ENCODE results near the gene LBP. TPM values are rescaled to one million over a fixed set of nuclear protein-coding genes. Genes with fewer than 3 reads are reported as not detected.
A peak's percentile ranks its signal among the peaks of the same experiment; 100 is the strongest.

The LBP gene
- total and polyA plus RNA-seq, 2 donors from 2014 or later, result 1.2 to 2.3 TPM

DNA sequence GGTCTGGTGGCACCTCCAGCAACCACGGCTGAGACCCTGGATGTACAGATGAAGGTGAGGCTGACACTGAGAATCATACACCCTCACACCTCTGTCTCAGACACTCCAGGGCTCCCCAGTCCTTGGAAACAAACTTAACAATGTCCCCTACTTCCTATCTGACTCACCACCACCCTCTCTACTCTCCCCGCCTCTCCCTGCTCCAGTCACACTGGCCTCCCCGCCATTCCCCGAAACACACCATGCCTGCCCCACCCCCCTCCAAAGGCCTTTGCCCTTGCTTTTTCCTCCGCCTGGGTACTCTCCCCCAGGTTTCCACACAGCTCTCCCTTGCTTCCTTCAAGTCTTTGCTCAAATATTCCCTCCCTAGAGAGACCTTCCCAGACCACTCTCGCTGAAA is 26.1 kb upstream of the LBP start:
- FAIRE-seq (no peak), DNase-seq (no peak)
- TF ChIP-seq, protein P1, sequence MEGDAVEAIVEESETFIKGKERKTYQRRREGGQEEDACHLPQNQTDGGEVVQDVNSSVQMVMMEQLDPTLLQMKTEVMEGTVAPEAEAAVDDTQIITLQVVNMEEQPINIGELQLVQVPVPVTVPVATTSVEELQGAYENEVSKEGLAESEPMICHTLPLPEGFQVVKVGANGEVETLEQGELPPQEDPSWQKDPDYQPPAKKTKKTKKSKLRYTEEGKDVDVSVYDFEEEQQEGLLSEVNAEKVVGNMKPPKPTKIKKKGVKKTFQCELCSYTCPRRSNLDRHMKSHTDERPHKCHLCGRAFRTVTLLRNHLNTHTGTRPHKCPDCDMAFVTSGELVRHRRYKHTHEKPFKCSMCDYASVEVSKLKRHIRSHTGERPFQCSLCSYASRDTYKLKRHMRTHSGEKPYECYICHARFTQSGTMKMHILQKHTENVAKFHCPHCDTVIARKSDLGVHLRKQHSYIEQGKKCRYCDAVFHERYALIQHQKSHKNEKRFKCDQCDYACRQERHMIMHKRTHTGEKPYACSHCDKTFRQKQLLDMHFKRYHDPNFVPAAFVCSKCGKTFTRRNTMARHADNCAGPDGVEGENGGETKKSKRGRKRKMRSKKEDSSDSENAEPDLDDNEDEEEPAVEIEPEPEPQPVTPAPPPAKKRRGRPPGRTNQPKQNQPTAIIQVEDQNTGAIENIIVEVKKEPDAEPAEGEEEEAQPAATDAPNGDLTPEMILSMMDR (IDR thresholded peaks at IDR 0.05; ENCODE audit: borderline replicate concordance, extremely low read depth, insufficient read depth), result no peak
- no peak overlapping the region for H3K4me3 ChIP-seq (ENCODE audit: low read length in 3 of 3)
- H3K36me3 ChIP-seq (ENCODE audit: control insufficient read depth in 2 of 3, insufficient read depth in 3 of 3, low read length in 3 of 3), result no peaks in the 10 kb centered on the region
- intact Hi-C loops (cut with DNase I), result loop anchor here (5.0 kb wide), 1 partner anchor 88 kb away; no protein-coding TSS in a partner anchor
- no peaks in the 10 kb centered on the region for H3K27me3 ChIP-seq (ENCODE audit: control insufficient read depth, insufficient read depth, low read length)
- H3K27ac ChIP-seq (ENCODE audit: low read depth in 2 of 2, low read length in 2 of 2), result no peak overlapping the region
- no peaks in the 10 kb centered on the region for H3K4me1 ChIP-seq (ENCODE audit: control insufficient read depth in 2 of 3, insufficient read depth in 2 of 3, low read depth in 1 of 3, low read length in 3 of 3)
- H3K9ac ChIP-seq (ENCODE audit: low read length in 3 of 3), result no peak overlapping the region
- peaks cover 0 to 3% (median 0%) of the 10 kb centered on the region in 3 donors for H3K9me3 ChIP-seq (ENCODE audit: control insufficient read depth in 2 of 3, insufficient read depth in 1 of 3, low read length in 3 of 3)

DNA sequence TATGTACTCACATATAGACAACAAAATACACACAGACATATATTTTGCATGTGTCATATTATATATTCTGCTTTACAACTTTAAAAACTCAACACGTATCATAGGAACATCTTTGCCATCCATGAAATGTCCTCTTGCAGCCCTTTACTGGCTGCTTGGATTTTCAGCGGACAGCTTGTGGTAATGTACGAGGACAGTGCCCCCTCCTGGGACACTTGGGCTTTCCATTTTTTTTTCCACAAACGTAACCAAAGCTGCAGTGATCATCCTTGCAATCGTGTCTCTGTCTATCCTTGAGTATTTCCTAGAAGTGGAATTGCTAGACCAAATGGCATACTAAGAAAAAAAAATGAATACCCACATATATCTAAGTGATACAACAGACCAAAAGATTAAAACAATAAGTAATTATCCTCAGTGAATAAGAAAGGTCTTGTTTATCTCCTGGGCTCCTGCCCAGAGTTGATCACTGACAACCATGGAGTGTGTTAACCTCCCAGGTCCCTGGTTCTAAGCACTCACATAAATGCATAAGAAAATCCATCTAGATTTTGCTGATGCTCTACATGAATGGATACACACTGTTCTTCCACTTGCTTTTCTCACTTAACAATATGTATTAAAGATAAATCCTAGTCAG is 24.2 kb upstream of the LBP start:
- peak in 3 of 5 donors; percentile 44 to 80 (median 71) for DNase-seq

DNA sequence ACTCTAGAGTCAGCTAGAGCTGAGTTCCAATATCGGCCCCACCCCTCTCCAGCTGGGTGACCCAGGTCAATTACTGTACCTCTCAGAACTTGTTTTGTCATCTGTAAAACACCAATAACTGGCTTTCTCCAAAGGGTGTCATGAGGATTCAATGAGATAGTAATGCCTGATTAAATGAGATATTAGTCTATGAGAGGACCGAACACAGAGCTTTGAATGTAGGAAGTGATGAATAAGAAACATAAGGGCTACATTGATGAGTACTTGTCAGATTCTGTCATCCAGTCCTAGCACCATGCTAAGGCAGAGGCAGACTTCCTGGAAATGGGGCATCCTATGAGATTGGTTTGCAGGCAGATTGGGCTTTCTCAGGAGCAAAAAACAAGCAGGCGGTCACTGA is 22.1 kb upstream of the LBP start:
- FAIRE-seq (no peak), DNase-seq (no peak)
- H3K4me3 ChIP-seq (ENCODE audit: low read length in 3 of 3), result no peak overlapping the region
- H3K9ac ChIP-seq (ENCODE audit: low read length in 3 of 3), result no peak overlapping the region
- H3K27ac ChIP-seq (ENCODE audit: low read depth in 2 of 2, low read length in 2 of 2), result no peak overlapping the region
- peaks cover 0 to 6% (median 0%) of the 10 kb centered on the region in 3 donors for H3K9me3 ChIP-seq (ENCODE audit: control insufficient read depth in 2 of 3, insufficient read depth in 1 of 3, low read length in 3 of 3)
- H3K36me3 ChIP-seq (ENCODE audit: control insufficient read depth in 2 of 3, insufficient read depth in 3 of 3, low read length in 3 of 3), result no peaks in the 10 kb centered on the region
- TF ChIP-seq, protein P1 (IDR thresholded peaks at IDR 0.05; ENCODE audit: borderline replicate concordance, extremely low read depth, insufficient read depth), result no peak
- no peaks in the 10 kb centered on the region for H3K4me1 ChIP-seq (ENCODE audit: control insufficient read depth in 2 of 3, insufficient read depth in 2 of 3, low read depth in 1 of 3, low read length in 3 of 3)
- intact Hi-C loops (cut with DNase I), result loop anchor here (5.0 kb wide), 1 partner anchor 92 kb away; no protein-coding TSS in a partner anchor
- no peaks in the 10 kb centered on the region for H3K27me3 ChIP-seq (ENCODE audit: control insufficient read depth, insufficient read depth, low read length)

More for the DNA sequence above, 24.2 kb upstream of the LBP start:
- no peaks in the 10 kb centered on the region for H3K27me3 ChIP-seq (ENCODE audit: control insufficient read depth, insufficient read depth, low read length)
- FAIRE-seq, result peak; percentile 15
- TF ChIP-seq, protein P1 (IDR thresholded peaks at IDR 0.05; ENCODE audit: borderline replicate concordance, extremely low read depth, insufficient read depth), result peak; percentile 41
- peaks cover 0 to 6% (median 0%) of the 10 kb centered on the region in 3 donors for H3K9me3 ChIP-seq (ENCODE audit: control insufficient read depth in 2 of 3, insufficient read depth in 1 of 3, low read length in 3 of 3)
- H3K4me3 ChIP-seq (ENCODE audit: low read length in 3 of 3), result no peak overlapping the region
- no peak overlapping the region for H3K27ac ChIP-seq (ENCODE audit: low read depth in 2 of 2, low read length in 2 of 2)
- intact Hi-C loops (cut with DNase I), result loop anchor here (5.0 kb wide), 1 partner anchor 90 kb away; no protein-coding TSS in a partner anchor
- H3K4me1 ChIP-seq (ENCODE audit: control insufficient read depth in 2 of 3, insufficient read depth in 2 of 3, low read depth in 1 of 3, low read length in 3 of 3), result no peaks in the 10 kb centered on the region
- H3K9ac ChIP-seq (ENCODE audit: low read length in 3 of 3), result no peak overlapping the region
- H3K36me3 ChIP-seq (ENCODE audit: control insufficient read depth in 2 of 3, insufficient read depth in 3 of 3, low read length in 3 of 3), result no peaks in the 10 kb centered on the region

Measured in kidney (tissue), 14 donors.